ENCODE measurements around the gene CBLN2.
A peak's percentile ranks its signal among the peaks of the same experiment; 100 is the strongest.

The CBLN2 gene

DNA sequence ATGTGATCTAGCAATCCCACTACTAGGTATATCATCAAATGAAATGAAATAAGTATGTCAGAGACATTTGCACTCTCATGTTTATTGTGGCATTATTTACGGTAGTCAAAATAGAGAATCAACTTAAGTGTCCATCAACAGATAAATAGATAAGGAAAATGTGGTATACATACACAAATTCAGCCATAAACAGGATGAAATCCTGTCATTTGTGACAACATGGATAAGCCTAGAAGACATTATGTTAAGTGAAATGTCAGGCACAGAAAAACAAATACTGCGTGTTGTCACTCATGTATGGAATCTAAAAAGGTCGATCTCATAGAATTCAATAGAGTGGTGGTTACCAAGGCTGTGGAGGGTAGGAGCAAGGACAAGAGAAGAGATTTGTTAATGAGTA is 22.1 kb upstream of the CBLN2 start:
- H3K4me3 ChIP-seq (ENCODE audit: low read depth, low read length), result no peak overlapping the region
- no peaks in the 10 kb centered on the region for H3K27me3 ChIP-seq (ENCODE audit: insufficient read depth, low read depth, severe bottlenecking)
- no peak overlapping the region for H3K27ac ChIP-seq
- TF ChIP-seq, protein P1, sequence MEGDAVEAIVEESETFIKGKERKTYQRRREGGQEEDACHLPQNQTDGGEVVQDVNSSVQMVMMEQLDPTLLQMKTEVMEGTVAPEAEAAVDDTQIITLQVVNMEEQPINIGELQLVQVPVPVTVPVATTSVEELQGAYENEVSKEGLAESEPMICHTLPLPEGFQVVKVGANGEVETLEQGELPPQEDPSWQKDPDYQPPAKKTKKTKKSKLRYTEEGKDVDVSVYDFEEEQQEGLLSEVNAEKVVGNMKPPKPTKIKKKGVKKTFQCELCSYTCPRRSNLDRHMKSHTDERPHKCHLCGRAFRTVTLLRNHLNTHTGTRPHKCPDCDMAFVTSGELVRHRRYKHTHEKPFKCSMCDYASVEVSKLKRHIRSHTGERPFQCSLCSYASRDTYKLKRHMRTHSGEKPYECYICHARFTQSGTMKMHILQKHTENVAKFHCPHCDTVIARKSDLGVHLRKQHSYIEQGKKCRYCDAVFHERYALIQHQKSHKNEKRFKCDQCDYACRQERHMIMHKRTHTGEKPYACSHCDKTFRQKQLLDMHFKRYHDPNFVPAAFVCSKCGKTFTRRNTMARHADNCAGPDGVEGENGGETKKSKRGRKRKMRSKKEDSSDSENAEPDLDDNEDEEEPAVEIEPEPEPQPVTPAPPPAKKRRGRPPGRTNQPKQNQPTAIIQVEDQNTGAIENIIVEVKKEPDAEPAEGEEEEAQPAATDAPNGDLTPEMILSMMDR (IDR thresholded peaks at IDR 0.05; ENCODE audit: low read depth, low read length), result no peak
- no peak for DNase-seq
- no peaks in the 10 kb centered on the region for H3K36me3 ChIP-seq
- no peaks in the 10 kb centered on the region for H3K9me3 ChIP-seq (ENCODE audit: severe bottlenecking)

DNA sequence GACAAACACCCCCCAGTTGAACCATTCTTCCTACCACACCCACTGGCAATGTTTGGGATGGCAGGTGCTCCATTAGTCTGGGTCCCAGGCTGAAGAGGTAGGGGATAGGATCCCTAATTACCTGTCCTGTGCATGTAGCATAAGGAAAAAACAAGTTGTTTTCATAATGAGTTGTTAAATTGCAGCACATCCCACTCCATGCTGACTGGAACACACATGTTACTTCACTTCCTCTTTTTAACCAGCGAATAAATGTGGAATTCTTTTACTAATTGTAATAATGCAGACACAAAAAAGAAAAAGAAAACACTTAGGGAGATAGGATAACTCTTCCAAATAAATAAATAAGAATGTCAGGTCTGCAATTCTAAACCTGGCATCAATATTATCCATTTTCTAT is 11.8 kb upstream of the CBLN2 start:
- Histone ChIP-seq H3K36me3 (no peaks in the 10 kb centered on the region), H3K4me3 (ENCODE audit: low read depth, low read length) (no peak overlapping the region), H3K27me3 (ENCODE audit: insufficient read depth, low read depth, severe bottlenecking) (no peaks in the 10 kb centered on the region), H3K27ac (no peak overlapping the region), H3K9me3 (ENCODE audit: severe bottlenecking) (no peaks in the 10 kb centered on the region)
- TF ChIP-seq, protein P1 (IDR thresholded peaks at IDR 0.05; ENCODE audit: low read depth, low read length), result no peak
- no peak for DNase-seq

DNA sequence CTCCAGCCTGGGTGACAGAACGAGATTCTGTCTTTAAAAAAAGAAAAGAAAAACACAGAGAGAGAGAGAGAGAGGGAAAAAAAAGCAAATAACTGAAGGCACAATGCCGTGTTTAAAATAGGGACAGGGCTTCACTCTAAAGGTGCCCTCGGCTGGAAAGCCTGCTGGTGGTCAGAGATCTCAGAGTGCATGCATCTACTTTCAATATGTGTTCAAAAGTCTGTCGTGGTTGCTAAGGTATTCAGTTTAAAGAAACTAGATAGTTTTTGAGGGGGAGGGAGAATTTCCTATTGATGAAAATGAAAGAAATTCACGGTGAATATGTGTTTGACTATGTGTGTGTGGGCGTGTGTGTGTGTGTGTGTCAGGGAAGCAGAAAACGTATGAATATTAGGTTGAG is 11.0 kb upstream of the CBLN2 start:
- H3K9me3 ChIP-seq (ENCODE audit: severe bottlenecking), result no peaks in the 10 kb centered on the region
- no peak overlapping the region for H3K4me3 ChIP-seq (ENCODE audit: low read depth, low read length)
- no peak overlapping the region for H3K27ac ChIP-seq
- TF ChIP-seq, protein P1 (IDR thresholded peaks at IDR 0.05; ENCODE audit: low read depth, low read length), result no peak
- DNase-seq, result no peak
- H3K27me3 ChIP-seq (ENCODE audit: insufficient read depth, low read depth, severe bottlenecking), result no peaks in the 10 kb centered on the region
- no peaks in the 10 kb centered on the region for H3K36me3 ChIP-seq

DNA sequence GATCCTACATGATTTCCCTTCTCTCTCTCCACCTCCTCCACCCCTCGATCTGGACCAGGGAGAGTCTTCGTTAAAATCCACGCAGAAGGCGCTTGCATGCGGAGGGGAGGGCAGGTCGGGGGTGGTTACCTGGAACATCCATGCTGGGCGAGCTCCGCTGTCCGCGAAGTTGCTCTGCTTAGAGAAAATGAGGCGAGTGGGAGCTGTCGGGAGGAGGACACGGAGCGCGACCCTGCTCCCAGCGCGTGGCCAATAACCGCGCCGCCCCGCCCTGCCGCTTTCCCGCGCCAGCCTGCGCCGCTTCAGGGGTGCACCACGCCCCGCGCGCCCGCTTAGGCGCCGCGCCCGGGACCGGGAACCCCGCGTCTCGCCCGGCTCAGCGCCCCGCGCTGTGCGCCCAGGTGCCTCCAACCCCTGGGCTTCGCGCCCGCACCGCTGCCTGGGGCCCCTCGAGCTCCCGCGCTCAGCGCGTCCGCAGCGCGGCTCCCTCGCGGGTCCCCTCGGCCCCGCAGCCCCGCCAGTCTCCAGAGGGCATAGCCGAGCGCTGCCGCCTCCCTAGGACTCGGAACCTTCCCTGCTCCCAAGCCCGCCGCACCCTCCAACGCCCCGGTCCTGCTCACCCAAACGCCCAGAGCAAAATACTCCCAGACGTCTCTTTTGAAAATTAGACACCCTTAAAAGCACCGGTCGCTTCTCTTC is 636 bp downstream of the CBLN2 start:
- Histone ChIP-seq H3K27me3 (ENCODE audit: insufficient read depth, low read depth, severe bottlenecking) (no peaks in the 10 kb centered on the region), H3K36me3 (no peaks in the 10 kb centered on the region), H3K27ac (no peak overlapping the region), H3K9me3 (ENCODE audit: severe bottlenecking) (no peaks in the 10 kb centered on the region), H3K4me3 (ENCODE audit: low read depth, low read length) (peak overlapping the region; percentile 49)
- DNase-seq, result peak; percentile 12
- TF ChIP-seq, protein P1 (IDR thresholded peaks at IDR 0.05; ENCODE audit: low read depth, low read length), result no peak

DNA sequence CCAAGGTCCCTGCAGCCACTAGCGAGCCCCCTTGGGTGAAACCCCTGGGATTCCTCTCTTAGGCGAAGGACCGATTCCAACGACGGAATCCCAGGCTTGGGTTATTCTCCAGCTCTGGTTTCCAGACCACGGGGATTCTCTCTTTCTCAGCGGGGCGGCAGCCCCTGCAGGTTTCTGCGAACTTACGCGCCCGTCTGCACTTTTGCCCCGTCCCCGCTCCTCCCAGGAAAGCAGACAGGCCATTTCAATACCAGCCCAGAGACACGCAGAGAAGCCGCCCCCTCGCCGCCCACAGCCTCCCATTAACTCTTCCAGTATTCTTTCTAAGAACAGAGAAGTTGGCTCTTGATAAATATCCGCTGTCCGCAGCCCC is 1.2 kb downstream of the CBLN2 start:
- no peaks in the 10 kb centered on the region for H3K9me3 ChIP-seq (ENCODE audit: severe bottlenecking)
- no peaks in the 10 kb centered on the region for H3K27me3 ChIP-seq (ENCODE audit: insufficient read depth, low read depth, severe bottlenecking)
- TF ChIP-seq, protein P1 (IDR thresholded peaks at IDR 0.05; ENCODE audit: low read depth, low read length), result no peak
- H3K4me3 ChIP-seq (ENCODE audit: low read depth, low read length), result peak overlapping the region; percentile 49
- no peak overlapping the region for H3K27ac ChIP-seq
- DNase-seq, result peak; percentile 17
- H3K36me3 ChIP-seq, result no peaks in the 10 kb centered on the region

DNA sequence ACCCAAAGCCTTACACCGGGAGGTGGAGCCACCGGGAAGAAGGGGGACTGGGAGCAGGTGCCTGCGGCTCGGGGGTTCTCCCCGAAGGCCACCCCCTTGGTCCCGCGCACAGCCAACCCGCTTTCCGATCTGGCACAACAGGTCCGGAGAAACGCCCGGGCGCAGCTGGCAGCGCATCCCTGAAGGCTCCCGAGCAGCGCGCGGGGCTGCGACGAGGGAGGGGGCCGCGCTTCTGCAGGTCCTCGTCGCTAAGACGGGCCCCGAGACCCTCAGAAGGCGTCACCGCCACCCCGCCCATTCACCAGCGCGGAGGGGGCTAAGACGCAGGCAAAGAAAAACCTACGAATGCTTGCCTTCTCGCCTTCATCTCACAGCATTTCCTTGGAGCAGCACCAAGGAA is 1.8 kb downstream of the CBLN2 start:
- TF ChIP-seq, protein P1 (IDR thresholded peaks at IDR 0.05; ENCODE audit: low read depth, low read length), result no peak
- H3K4me3 ChIP-seq (ENCODE audit: low read depth, low read length), result peak overlapping the region; percentile 49
- no peaks in the 10 kb centered on the region for H3K27me3 ChIP-seq (ENCODE audit: insufficient read depth, low read depth, severe bottlenecking)
- H3K36me3 ChIP-seq, result no peaks in the 10 kb centered on the region
- H3K27ac ChIP-seq, result no peak overlapping the region
- DNase-seq, result peak; percentile 9
- no peaks in the 10 kb centered on the region for H3K9me3 ChIP-seq (ENCODE audit: severe bottlenecking)
